T47D (cell line): ENCODE data around the gene FOXA2.

Experiments used
- DNase-seq, 2 experiments: peaks; one replicate each; pipeline versions ENCODE4 v3.0.0 to v3.0.0-alpha.2; 2011 to 2012; ENCODE audit warnings: low read depth in 1 of 2, low spot score in 1 of 2
- JUND ChIP-seq: IDR thresholded peaks from 2 replicates; pipeline ENCODE4 v1.6.1; 2012; ENCODE audit warnings: low read depth
- in situ Hi-C: cut with HindIII; loops from 2 replicates; pipeline ENCODE4 v1.10.0; 2016; ENCODE audit warnings: low sequenced_read_pairs, low pct_unique_long_range_greater_than_20kb

FOXA2 gene

GRCh38 chr20:22581437-22582385 lies 2.7 kb downstream of the FOXA2 start:
- no peak for TF ChIP-seq JUND
- no peak for DNase-seq
- in situ Hi-C loops, result no loop called here

GRCh38 chr20:22579711-22580697 lies 4.4 kb downstream of the FOXA2 start:
- in situ Hi-C loops, result no loop called here
- no peak for TF ChIP-seq JUND
- DNase-seq, result no peak

DNA sequence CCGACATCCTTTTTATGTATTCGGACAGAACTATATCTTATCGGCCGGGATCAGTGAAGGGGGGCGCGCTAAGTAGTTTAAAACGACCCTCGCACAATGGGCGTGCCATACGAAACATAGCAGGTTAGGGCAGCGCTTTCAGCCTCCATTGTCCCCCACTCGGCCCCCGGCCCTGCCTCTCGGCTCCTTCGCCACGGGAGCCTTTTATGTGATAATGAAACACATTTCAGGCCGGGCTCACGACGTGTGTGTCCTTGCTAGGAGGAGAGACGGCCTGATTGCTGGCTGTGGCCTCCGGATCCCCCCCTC lies 5.3 kb downstream of the FOXA2 start:
- DNase-seq, result no peak
- no peak for TF ChIP-seq JUND
- in situ Hi-C loops, result no loop called here

GRCh38 chr20:22578221-22579118 lies 5.9 kb downstream of the FOXA2 start:
- DNase-seq, result no peak
- in situ Hi-C loops, result no loop called here
- TF ChIP-seq JUND, result no peak

- no peak for DNase-seq
- no peak for TF ChIP-seq JUND
- in situ Hi-C loops, result no loop called here
Measured at GRCh38 chr20:22577515-22578220, 6.7 kb downstream of the FOXA2 start.

- in situ Hi-C loops, result no loop called here
- no peak for DNase-seq
- TF ChIP-seq JUND, result no peak
Measured at GRCh38 chr20:22576733-22577514, 7.4 kb downstream of the FOXA2 start.

DNA sequence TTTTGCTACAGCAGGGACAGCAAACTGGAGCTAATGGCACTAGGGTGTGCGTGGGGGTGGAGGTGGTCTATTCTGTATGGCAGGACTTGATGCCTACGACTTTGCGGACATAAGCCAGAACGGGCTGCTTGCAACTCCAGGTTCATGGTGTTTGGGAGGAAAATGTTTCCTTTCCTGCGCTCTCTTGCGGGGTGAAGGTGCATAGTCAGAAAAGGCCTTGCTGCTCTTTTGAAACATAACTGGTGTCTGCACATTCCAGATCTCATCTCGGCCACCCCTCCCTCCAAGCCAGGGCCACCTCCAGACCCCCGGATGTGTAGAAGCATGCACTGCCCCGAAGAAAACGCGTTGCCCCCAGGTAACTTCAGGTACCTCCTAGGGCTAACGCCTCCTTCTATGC lies 8.1 kb downstream of the FOXA2 start:
- TF ChIP-seq JUND, result no peak
- in situ Hi-C loops, result no loop called here
- no peak for DNase-seq

GRCh38 chr20:22575737-22576136 lies 8.6 kb downstream of the FOXA2 start:
- in situ Hi-C loops, result no loop called here
- no peak for TF ChIP-seq JUND
- DNase-seq, result no peak

DNA sequence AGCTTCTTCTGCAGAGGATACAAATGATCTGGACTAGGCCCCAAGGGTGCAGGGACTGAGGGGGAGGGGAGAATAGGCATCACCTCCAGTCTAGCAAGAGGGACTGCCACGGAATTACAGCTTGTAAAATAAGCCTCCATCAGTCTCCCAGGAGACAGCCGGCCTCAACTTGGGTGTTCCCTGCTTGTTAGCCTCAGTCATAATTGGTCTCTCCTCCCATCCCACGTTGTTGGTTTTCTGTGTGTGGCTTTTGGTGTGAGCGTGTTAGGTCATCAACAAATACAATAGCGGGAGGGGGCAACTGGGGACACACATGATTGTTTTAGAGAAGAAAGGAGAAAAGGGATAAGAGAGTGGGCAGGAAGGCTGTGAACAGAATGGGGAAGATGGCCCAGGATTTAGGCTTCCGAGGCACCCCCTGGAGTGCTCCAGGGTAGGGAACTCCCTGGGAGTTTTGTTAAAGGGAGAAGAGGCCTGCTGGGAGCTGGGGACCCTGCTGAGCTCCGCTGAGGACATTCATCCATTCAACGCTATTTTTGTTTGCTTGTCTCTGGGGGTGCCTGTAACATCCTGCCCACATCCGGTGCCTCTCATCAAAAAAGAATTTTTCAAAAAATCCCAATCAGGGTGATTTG lies 9.2 kb downstream of the FOXA2 start:
- no peak for DNase-seq
- no peak for TF ChIP-seq JUND
- in situ Hi-C loops, result no loop called here

GRCh38 chr20:22574545-22575086 lies 9.8 kb downstream of the FOXA2 start:
- in situ Hi-C loops, result no loop called here
- no peak for TF ChIP-seq JUND
- no peak for DNase-seq

DNA sequence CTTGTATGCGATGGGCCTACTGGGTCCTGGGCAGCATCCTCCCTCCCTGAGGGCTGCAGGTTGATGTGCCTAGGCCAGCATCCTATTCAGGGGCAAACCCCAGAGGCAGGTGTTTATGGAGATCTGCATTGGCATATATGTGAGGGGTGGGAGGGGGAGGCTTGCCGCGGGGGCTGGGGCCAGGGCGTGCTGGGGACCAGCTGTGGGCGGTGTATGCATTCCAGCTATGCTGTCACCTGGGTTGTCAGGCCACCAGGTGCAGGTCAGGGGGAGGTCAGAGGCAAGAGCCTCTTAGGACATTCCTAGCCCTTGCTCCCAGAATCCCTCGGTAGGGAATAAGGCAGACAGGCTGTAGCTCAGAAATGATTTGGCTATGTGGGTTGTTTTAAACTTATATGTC lies 11.9 kb downstream of the FOXA2 start:
- no peak for TF ChIP-seq JUND
- DNase-seq, result no peak
- in situ Hi-C loops, result no loop called here
